Inferior parietal cortex (tissue), 1 donor: ENCODE data around the gene STYX.

ENCODE experiments used
- DNase-seq: peaks from one replicate; pipeline ENCODE4 v3.0.0-alpha.2; 2016; ENCODE audit errors: extremely low spot score

STYX gene

GRCh38 chr14:52790011-52790755 lies 60.2 kb downstream of the STYX start:
- DNase-seq = no peak

GRCh38 chr14:52790756-52791222 lies 60.8 kb downstream of the STYX start:
- DNase-seq = no peak

GRCh38 chr14:52791223-52792096 lies 61.5 kb downstream of the STYX start, which contains the start of gene GNPNAT1:
Gene GNPNAT1 (minus strand): TSS chr14:52791607. CDS start chr14:52784650, 6,957 bp downstream.
- DNase-seq = peak; percentile 76

GRCh38 chr14:52792097-52792415 lies 62.1 kb downstream of the STYX start:
- DNase-seq = no peak

GRCh38 chr14:52793061-52793460 lies 63.1 kb downstream of the STYX start:
- no peak for DNase-seq

GRCh38 chr14:52797653-52798052 lies 67.7 kb downstream of the STYX start:
- DNase-seq = no peak

- DNase-seq = no peak
Observed at GRCh38 chr14:52798826-52799225, 68.9 kb downstream of the STYX start.

GRCh38 chr14:52801014-52801712 lies 71.2 kb downstream of the STYX start:
- DNase-seq = no peak

- DNase-seq = no peak
Observed at GRCh38 chr14:52802597-52802996, 72.6 kb downstream of the STYX start.

- no peak for DNase-seq
Observed at GRCh38 chr14:52806115-52806514, 76.1 kb downstream of the STYX start.

GRCh38 chr14:52808101-52808500 lies 78.1 kb downstream of the STYX start:
- no peak for DNase-seq

- no peak for DNase-seq
Observed at GRCh38 chr14:52821805-52822250, 91.9 kb downstream of the STYX start.

- DNase-seq = no peak
Observed at GRCh38 chr14:52824462-52824861, 94.5 kb downstream of the STYX start.
